ENCODE data around the gene SLC12A8. TPM values are rescaled to one million over a fixed set of nuclear protein-coding genes. Genes with fewer than 3 reads are reported as not detected.

The SLC12A8 gene
- total and polyA plus RNA-seq, 12 donors = 1.0 to 5.9 (median 1.8) TPM

DNA sequence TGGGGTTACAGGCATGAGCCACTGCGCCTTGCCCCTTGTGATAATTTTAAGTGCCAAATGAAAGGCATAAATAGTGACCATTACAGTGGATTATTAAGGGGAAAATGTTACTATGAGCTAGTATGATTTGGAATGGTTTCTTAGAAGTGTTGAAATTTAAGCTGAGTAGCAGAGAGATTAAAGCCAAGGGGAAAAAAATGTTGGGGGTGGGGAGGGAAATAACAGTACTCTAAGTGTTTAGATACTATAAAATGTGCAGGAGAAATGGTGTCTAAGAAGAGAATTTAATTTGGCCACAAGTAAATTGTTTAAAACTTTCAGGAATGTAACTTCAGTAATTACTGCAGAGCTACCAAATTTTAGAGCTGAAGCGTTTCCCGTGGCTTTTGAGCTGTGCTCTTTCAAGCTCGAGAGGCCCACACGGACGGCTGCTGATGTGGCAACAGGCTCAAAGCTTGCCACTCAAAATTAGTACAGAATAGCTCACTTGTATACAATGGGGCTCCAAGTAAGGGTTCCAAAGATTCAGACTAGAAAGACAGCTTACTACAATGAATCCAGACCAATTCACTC lies 23.9 kb upstream of the SLC12A8 start:
- TF ChIP-seq, protein P1, sequence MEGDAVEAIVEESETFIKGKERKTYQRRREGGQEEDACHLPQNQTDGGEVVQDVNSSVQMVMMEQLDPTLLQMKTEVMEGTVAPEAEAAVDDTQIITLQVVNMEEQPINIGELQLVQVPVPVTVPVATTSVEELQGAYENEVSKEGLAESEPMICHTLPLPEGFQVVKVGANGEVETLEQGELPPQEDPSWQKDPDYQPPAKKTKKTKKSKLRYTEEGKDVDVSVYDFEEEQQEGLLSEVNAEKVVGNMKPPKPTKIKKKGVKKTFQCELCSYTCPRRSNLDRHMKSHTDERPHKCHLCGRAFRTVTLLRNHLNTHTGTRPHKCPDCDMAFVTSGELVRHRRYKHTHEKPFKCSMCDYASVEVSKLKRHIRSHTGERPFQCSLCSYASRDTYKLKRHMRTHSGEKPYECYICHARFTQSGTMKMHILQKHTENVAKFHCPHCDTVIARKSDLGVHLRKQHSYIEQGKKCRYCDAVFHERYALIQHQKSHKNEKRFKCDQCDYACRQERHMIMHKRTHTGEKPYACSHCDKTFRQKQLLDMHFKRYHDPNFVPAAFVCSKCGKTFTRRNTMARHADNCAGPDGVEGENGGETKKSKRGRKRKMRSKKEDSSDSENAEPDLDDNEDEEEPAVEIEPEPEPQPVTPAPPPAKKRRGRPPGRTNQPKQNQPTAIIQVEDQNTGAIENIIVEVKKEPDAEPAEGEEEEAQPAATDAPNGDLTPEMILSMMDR (IDR thresholded peaks at IDR 0.05) = no peak
- TF ChIP-seq POLR2A (IDR thresholded peaks at IDR 0.05) = no peak
- no peaks in the 10 kb centered on the region for H3K27me3 ChIP-seq
- no peak overlapping the region for H3K4me3 ChIP-seq
- no peaks in the 10 kb centered on the region for H3K36me3 ChIP-seq (replicated peaks in 1 of 2)
- intact Hi-C loops (cut with DNase I) = no loop called here
- H3K4me1 ChIP-seq (replicated peaks in 1 of 2) = no peaks in the 10 kb centered on the region
- no peak overlapping the region for H3K27ac ChIP-seq
- WGBS, 4 donors = 87 to 94% (median 92%) methylated on average over 6 of the region's 6 CpGs
- no peaks in the 10 kb centered on the region for H3K9me3 ChIP-seq (replicated peaks in 1 of 3)
- no peak for DNase-seq

DNA sequence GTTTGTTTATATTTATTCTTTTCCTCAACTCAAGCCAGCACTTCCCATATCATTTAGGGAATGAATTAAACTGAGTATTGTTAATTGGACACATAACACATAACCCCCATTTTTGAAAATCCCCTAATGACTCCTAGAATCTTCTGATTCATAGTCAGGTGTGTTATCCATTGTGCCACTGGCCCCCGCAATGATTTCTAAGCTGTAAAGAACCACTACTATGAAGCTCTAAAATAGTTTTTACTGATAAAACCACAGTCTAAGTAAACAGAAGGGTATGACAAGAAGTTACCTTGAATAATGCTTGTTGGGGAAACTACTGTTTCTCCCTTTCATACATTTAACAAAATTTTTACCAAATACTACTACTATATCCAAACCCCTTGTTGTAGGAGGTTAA lies 22.3 kb upstream of the SLC12A8 start:
- WGBS, 4 donors = 91 to 100% (median 95%) methylated on average over 1 of the region's 1 CpG
- no peaks in the 10 kb centered on the region for H3K4me1 ChIP-seq (replicated peaks in 1 of 2)
- no peaks in the 10 kb centered on the region for H3K27me3 ChIP-seq
- H3K9me3 ChIP-seq (replicated peaks in 1 of 3) = no peaks in the 10 kb centered on the region
- no peak overlapping the region for H3K4me3 ChIP-seq
- DNase-seq = no peak
- no peaks in the 10 kb centered on the region for H3K36me3 ChIP-seq (replicated peaks in 1 of 2)
- no peak overlapping the region for H3K27ac ChIP-seq
- no peak for TF ChIP-seq POLR2A (IDR thresholded peaks at IDR 0.05)
- TF ChIP-seq, protein P1 (IDR thresholded peaks at IDR 0.05) = no peak
- intact Hi-C loops (cut with DNase I) = no loop called here

GRCh38 chr3:125232401-125232800 lies 19.9 kb upstream of the SLC12A8 start:
- intact Hi-C loops (cut with DNase I) = no loop called here
- Histone ChIP-seq H3K9me3 (replicated peaks in 1 of 3) (no peaks in the 10 kb centered on the region), H3K4me3 (no peak overlapping the region), H3K36me3 (replicated peaks in 1 of 2) (no peaks in the 10 kb centered on the region), H3K4me1 (replicated peaks in 1 of 2) (no peaks in the 10 kb centered on the region), H3K27me3 (no peaks in the 10 kb centered on the region), H3K27ac (no peak overlapping the region)
- DNase-seq = no peak
- WGBS, 4 donors = 89 to 99% (median 97%) methylated on average over 3 of the region's 3 CpGs
- TF ChIP-seq, protein P1 (IDR thresholded peaks at IDR 0.05) = no peak
- no peak for TF ChIP-seq POLR2A (IDR thresholded peaks at IDR 0.05)

DNA sequence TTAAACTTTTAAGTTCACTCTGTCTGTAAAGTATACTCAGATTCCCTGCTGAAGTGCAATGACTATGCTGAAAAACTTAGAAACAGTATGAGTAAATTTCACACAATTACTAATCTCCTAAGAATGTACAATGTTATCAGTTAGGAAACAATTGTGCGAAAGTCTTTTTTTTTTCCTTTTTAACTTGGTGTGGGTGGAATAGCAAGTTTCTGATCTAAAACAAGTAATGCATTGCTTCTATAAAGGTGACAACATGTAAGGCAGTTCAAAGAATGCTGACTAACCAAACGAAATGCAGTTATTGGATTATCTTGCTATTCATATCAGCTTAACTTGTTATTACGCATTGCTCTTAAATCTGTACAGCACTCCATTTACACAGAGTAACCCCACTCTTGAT lies 19.3 kb upstream of the SLC12A8 start:
- DNase-seq = no peak
- intact Hi-C loops (cut with DNase I) = no loop called here
- Histone ChIP-seq H3K27ac (no peak overlapping the region), H3K4me3 (no peak overlapping the region), H3K9me3 (replicated peaks in 1 of 3) (no peaks in the 10 kb centered on the region), H3K36me3 (replicated peaks in 1 of 2) (no peaks in the 10 kb centered on the region), H3K4me1 (replicated peaks in 1 of 2) (no peaks in the 10 kb centered on the region), H3K27me3 (no peaks in the 10 kb centered on the region)
- TF ChIP-seq, protein P1 (IDR thresholded peaks at IDR 0.05) = no peak
- no peak for TF ChIP-seq POLR2A (IDR thresholded peaks at IDR 0.05)
- WGBS, 4 donors = 73 to 84% (median 79%) methylated on average over 3 of the region's 3 CpGs

Measured in adrenal gland (tissue), 12 donors.